Loucy (cell line): ENCODE measurements around the gene DUSP16.

ENCODE experiments used
- H2AFZ ChIP-seq: fragments of 200-600 bp; sonication (generic); 2 replicates; pipeline ENCODE4 v1.6.0; 2016; ENCODE audit warnings: antibody characterized with exemption, mild to moderate bottlenecking, low read length, moderate library complexity
- H3F3A ChIP-seq: fragments of 200-600 bp; 2 replicates; pipeline ENCODE4 v1.6.0; 2016; ENCODE audit warnings: antibody characterized with exemption, low read depth, mild to moderate bottlenecking
- H3K27me3 ChIP-seq: fragments of 200-600 bp; sonication (generic); 2 replicates; pipeline ENCODE4 v1.6.1; 2014; ENCODE audit warnings: low read length, mild to moderate bottlenecking; ENCODE audit not compliant: insufficient read depth, poor library complexity, severe bottlenecking
- H3K36me3 ChIP-seq: fragments of 200-600 bp; sonication (generic); 2 replicates; pipeline ENCODE4 v1.6.1; 2016; ENCODE audit warnings: low read length; ENCODE audit not compliant: insufficient read depth
- H3K4me1 ChIP-seq: fragments of 200-600 bp; sonication (generic); 2 replicates; pipeline ENCODE4 v1.5.1; 2014; ENCODE audit warnings: low read length, mild to moderate bottlenecking; ENCODE audit not compliant: insufficient read depth, poor library complexity, severe bottlenecking
- H3K4me2 ChIP-seq: fragments of 200-600 bp; sonication (generic); 2 replicates; pipeline ENCODE4 v1.6.0; 2014; ENCODE audit warnings: antibody characterized with exemption, low read length, low read depth, mild to moderate bottlenecking; ENCODE audit not compliant: poor library complexity, severe bottlenecking
- H3K4me3 ChIP-seq: fragments of 200-600 bp; sonication (generic); 2 replicates; pipeline ENCODE4 v1.5.1; 2014; ENCODE audit warnings: low read length, mild to moderate bottlenecking, mixed read lengths; ENCODE audit not compliant: poor library complexity, severe bottlenecking
- H3K79me2 ChIP-seq: fragments of 200-600 bp; sonication (generic); 2 replicates; pipeline ENCODE4 v1.6.1; 2014; ENCODE audit warnings: low read length; ENCODE audit not compliant: insufficient read depth
- H3K9ac ChIP-seq: fragments of 200-600 bp; sonication (generic); 2 replicates; pipeline ENCODE4 v1.6.0; 2014; ENCODE audit warnings: mild to moderate bottlenecking, low read depth, low read length, moderate library complexity; ENCODE audit not compliant: poor library complexity, severe bottlenecking
- H3K9me2 ChIP-seq: fragments of 200-600 bp; sonication (generic); replicated peaks from 2 replicates; pipeline ENCODE4 v1.6.1; 2016; ENCODE audit warnings: low read depth, low read length, mixed read lengths
- H3K9me3 ChIP-seq: fragments of 200-600 bp; sonication (generic); 2 replicates; pipeline ENCODE4 v1.6.1; 2014; ENCODE audit warnings: mild to moderate bottlenecking, antibody characterized with exemption, low read length, low read depth; ENCODE audit not compliant: insufficient read depth
- H4K20me1 ChIP-seq: fragments of 200-600 bp; sonication (generic); 2 replicates; pipeline ENCODE4 v1.6.0; 2014; ENCODE audit warnings: antibody characterized with exemption, low read length, mild to moderate bottlenecking; ENCODE audit not compliant: insufficient read depth, poor library complexity, severe bottlenecking
- EZH2phosphoT487 ChIP-seq: fragments of 200-600 bp; IDR thresholded peaks from 2 replicates; pipeline ENCODE4 v1.6.1; 2018; ENCODE audit warnings: antibody characterized with exemption, mild to moderate bottlenecking, moderate library complexity, borderline replicate concordance
- TF ChIP-seq, protein P1 (sequence below): fragments of 200-600 bp; sonication (generic); conservative IDR thresholded peaks from 2 replicates; pipeline ENCODE4 v1.5.1; 2014; ENCODE audit warnings: mild to moderate bottlenecking, antibody characterized with exemption, low read length

The DUSP16 gene

DNA sequence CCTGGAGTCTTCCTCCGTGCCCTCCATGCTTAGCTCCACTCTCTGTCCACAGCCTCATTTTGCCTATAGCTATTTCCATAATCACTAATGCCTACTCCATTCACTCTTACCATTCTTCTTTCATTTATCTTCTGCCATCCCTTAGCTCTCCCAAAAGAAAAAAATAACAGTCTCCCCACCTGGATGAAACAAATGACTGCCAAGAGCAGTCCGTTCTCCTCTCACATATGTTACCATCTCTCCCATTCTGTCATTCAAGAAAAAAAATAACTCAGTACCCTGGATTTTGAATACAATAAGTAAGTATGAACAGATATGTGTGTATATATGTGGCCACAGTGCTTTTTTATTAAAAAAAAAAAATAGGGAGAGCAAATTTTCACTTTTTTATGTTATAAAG, 13.2 kb downstream of the DUSP16 start:
- Histone ChIP-seq H3K4me3 (no peak overlapping the region), H3K36me3 (no peaks in the 10 kb centered on the region), H2AFZ (no peak overlapping the region), H3K9me2 (no peaks in the 10 kb centered on the region), H3K4me1 (no peaks in the 10 kb centered on the region), H3K27me3 (no peaks in the 10 kb centered on the region), H3K4me2 (no peak overlapping the region), H3K9me3 (no peaks in the 10 kb centered on the region), H3F3A (no peaks in the 10 kb centered on the region), H3K79me2 (no peaks in the 10 kb centered on the region), H3K9ac (no peak overlapping the region), H4K20me1 (no peaks in the 10 kb centered on the region)
- TF ChIP-seq, protein P1, sequence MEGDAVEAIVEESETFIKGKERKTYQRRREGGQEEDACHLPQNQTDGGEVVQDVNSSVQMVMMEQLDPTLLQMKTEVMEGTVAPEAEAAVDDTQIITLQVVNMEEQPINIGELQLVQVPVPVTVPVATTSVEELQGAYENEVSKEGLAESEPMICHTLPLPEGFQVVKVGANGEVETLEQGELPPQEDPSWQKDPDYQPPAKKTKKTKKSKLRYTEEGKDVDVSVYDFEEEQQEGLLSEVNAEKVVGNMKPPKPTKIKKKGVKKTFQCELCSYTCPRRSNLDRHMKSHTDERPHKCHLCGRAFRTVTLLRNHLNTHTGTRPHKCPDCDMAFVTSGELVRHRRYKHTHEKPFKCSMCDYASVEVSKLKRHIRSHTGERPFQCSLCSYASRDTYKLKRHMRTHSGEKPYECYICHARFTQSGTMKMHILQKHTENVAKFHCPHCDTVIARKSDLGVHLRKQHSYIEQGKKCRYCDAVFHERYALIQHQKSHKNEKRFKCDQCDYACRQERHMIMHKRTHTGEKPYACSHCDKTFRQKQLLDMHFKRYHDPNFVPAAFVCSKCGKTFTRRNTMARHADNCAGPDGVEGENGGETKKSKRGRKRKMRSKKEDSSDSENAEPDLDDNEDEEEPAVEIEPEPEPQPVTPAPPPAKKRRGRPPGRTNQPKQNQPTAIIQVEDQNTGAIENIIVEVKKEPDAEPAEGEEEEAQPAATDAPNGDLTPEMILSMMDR = no peak
- TF ChIP-seq EZH2phosphoT487 = no peak

DNA sequence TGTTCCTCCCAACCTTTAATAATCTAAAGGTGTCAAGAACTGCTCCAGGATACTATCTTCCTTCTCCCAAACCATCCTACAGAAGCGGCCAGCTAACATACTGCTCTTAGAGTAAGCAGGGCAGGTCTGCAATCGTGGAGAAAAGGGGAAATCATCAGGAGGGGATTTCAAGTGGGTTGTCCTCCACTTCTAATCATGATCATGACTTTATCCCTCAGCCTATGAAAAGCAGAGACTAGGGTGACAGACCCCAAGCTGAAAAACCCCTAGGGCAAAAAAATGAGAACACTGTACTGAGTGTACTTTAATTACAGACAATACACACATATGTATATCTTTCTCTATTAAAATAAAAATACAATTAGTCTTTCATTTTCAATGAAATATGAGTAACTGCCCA, 13.9 kb downstream of the DUSP16 start:
- Histone ChIP-seq H3K9ac (no peak overlapping the region), H4K20me1 (no peaks in the 10 kb centered on the region), H3K9me2 (no peaks in the 10 kb centered on the region), H3K79me2 (no peaks in the 10 kb centered on the region), H3K9me3 (no peaks in the 10 kb centered on the region), H3K4me1 (no peaks in the 10 kb centered on the region), H3K27me3 (no peaks in the 10 kb centered on the region), H3K4me2 (no peak overlapping the region), H3K36me3 (no peaks in the 10 kb centered on the region), H2AFZ (no peak overlapping the region), H3F3A (no peaks in the 10 kb centered on the region), H3K4me3 (no peak overlapping the region)
- TF ChIP-seq EZH2phosphoT487 = no peak
- TF ChIP-seq, protein P1 = no peak

DNA sequence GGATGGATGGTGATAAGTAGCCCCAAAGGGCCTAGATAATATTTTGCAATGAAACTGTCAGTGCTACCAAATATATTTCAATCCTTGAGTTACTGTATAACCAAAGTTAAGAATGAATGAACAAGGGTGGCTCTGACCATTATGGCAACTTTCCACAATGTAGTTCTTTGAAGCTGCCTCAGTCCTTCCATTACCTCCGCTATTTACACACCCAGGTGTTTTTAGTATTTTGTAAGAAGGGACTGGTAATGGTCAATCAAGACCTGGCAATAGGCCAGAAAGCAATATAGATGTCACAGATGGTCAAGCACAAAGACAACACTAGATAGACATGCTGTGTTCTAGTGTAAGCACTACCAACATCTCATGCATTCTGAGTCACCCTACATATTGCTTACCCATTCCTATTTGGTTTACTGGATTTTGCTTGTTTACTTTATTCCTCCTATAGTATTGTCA, 16.3 kb downstream of the DUSP16 start:
- Histone ChIP-seq H3K27me3 (no peaks in the 10 kb centered on the region), H3F3A (no peaks in the 10 kb centered on the region), H3K9me2 (no peaks in the 10 kb centered on the region), H2AFZ (no peak overlapping the region), H3K36me3 (no peaks in the 10 kb centered on the region), H4K20me1 (no peaks in the 10 kb centered on the region), H3K9me3 (no peaks in the 10 kb centered on the region), H3K4me2 (no peak overlapping the region), H3K9ac (no peak overlapping the region), H3K4me3 (no peak overlapping the region), H3K79me2 (no peaks in the 10 kb centered on the region), H3K4me1 (peaks cover 1% of the 10 kb centered on the region)
- TF ChIP-seq EZH2phosphoT487 = no peak
- TF ChIP-seq, protein P1 = no peak
